Measurements from ENCODE around the gene HSPB6.

GRCh38 chr19:35785339-35785627, 28.5 kb upstream of the HSPB6 start:
- TF ChIP-seq CTCF (conservative IDR thresholded peaks at IDR 0.05 in 1 of 2, IDR thresholded peaks at IDR 0.05 in 1 of 2; ENCODE audit: extremely low read depth in 1 of 2, insufficient read depth in 1 of 2, low read depth in 1 of 2, low read length in 2 of 2), result no peak
- TF ChIP-seq EZH2 (IDR thresholded peaks at IDR 0.05; ENCODE audit: borderline replicate concordance, low read length), result no peak

Measured in mammary epithelial cell (primary cell).